H1 (cell line): ENCODE results near the gene E2F3. TPM values are rescaled to one million over a fixed set of nuclear protein-coding genes. Genes with fewer than 3 reads are reported as not detected.

Experiments
- ASH2L ChIP-seq: fragments of 200-600, 300-600 bp; sonication (generic); IDR thresholded peaks from one replicate; pipeline ENCODE4 v1.7.1; 2017; ENCODE audit warnings: low read length
- BACH1 ChIP-seq: IDR thresholded peaks from 2 replicates; pipeline ENCODE4 v1.6.1; 2012; ENCODE audit warnings: low read length, improper control_type of control experiment
- BRCA1 ChIP-seq: IDR thresholded peaks from 2 replicates; pipeline ENCODE4 v1.6.1; 2012; ENCODE audit warnings: low read depth, low read length, improper control_type of control experiment
- CBX5 ChIP-seq: fragments of 300-800, 300-1000 bp; sonication (generic); IDR thresholded peaks from 2 replicates; pipeline ENCODE4 v1.7.1; 2016; ENCODE audit warnings: antibody characterized with exemption, low read length, low read depth
- CEBPB ChIP-seq: IDR thresholded peaks from 2 replicates; pipeline ENCODE4 v1.6.1; 2012; ENCODE audit warnings: low read depth, low read length
- CHD2 ChIP-seq: IDR thresholded peaks from 2 replicates; pipeline ENCODE4 v1.6.1; 2012; ENCODE audit warnings: low read length, improper control_type of control experiment
- CTBP2 ChIP-seq: IDR thresholded peaks from 2 replicates; pipeline ENCODE4 v1.7.0; 2011; ENCODE audit warnings: borderline replicate concordance, mild to moderate bottlenecking, moderate library complexity, mixed read lengths, low read length; ENCODE audit not compliant: insufficient read depth, insufficient read length
- EGR1 ChIP-seq: IDR thresholded peaks from 2 replicates; pipeline ENCODE4 v1.6.1; 2011; ENCODE audit warnings: low read depth, low read length, borderline replicate concordance
- GTF2F1 ChIP-seq: IDR thresholded peaks from 2 replicates; pipeline ENCODE4 v1.6.1; 2012; ENCODE audit warnings: low read depth, low read length, improper control_type of control experiment, borderline replicate concordance
- MAFK ChIP-seq: IDR thresholded peaks from 2 replicates; pipeline ENCODE4 v1.6.1; 2012; ENCODE audit warnings: low read depth, mild to moderate bottlenecking, improper control_type of control experiment, low read length
- PHF8 ChIP-seq: fragments of 200-600 bp; sonication (generic); conservative IDR thresholded peaks from 2 replicates; pipeline ENCODE4 v1.7.1; 2012; ENCODE audit warnings: low read depth, mild to moderate bottlenecking, inconsistent platforms, low read length, moderate library complexity
- RAD21 ChIP-seq, 2 experiments: IDR thresholded peaks in 1 of 2; conservative IDR thresholded peaks in 1 of 2; 2 replicates each; pipeline ENCODE4 v1.6.1; 2011; ENCODE audit warnings: low read depth in 2 of 2, low read length in 2 of 2, improper control_type of control experiment in 1 of 2, inconsistent platforms in 1 of 2, mild to moderate bottlenecking in 1 of 2, moderate library complexity in 1 of 2
- RXRA ChIP-seq: IDR thresholded peaks from 2 replicates; pipeline ENCODE4 v1.6.1; 2011; ENCODE audit warnings: low read depth, mild to moderate bottlenecking, low read length, moderate library complexity; ENCODE audit not compliant: insufficient read depth
- SIRT6 ChIP-seq: IDR thresholded peaks from one replicate; pipeline ENCODE4 v1.7.1; 2012; ENCODE audit warnings: low read length, inconsistent platforms
- SIX5 ChIP-seq: IDR thresholded peaks from 2 replicates; pipeline ENCODE4 v1.6.1; 2011; ENCODE audit warnings: mild to moderate bottlenecking, low read depth, low read length
- SP1 ChIP-seq: IDR thresholded peaks from 2 replicates; pipeline ENCODE4 v1.6.1; 2011; ENCODE audit warnings: low read depth, low read length
- SP4 ChIP-seq: IDR thresholded peaks from 2 replicates; pipeline ENCODE4 v1.6.1; 2012; ENCODE audit warnings: low read length, inconsistent platforms
- TBP ChIP-seq: IDR thresholded peaks from 2 replicates; pipeline ENCODE4 v1.6.1; 2011; ENCODE audit warnings: low read depth, low read length, improper control_type of control experiment
- TCF12 ChIP-seq: IDR thresholded peaks from 2 replicates; pipeline ENCODE4 v1.6.1; 2011; ENCODE audit warnings: low read depth, mild to moderate bottlenecking, low read length
- YY1 ChIP-seq: IDR thresholded peaks from 2 replicates; pipeline ENCODE4 v1.6.1; 2011; ENCODE audit warnings: low read depth, mild to moderate bottlenecking, low read length
- ZNF274 ChIP-seq: IDR thresholded peaks from 2 replicates; pipeline ENCODE4 v1.7.0; 2012; ENCODE audit warnings: low read length, borderline replicate concordance; ENCODE audit errors: extremely low read depth
- polyA plus RNA-seq, 7 experiments: library from polyadenylated mRNA; depleted of rRNA in 3 of 7; stranded (reverse) in 5 of 7; unstranded in 2 of 7; fragments of >200 nt in 5 of 7; fragments of 200-250 nt in 2 of 7; gene quantifications; 1 replicate in 5 of 7; 2 replicates in 1 of 7; 4 replicates in 1 of 7; pipeline versions ENCODE4 v1.2.1 to v1.2.3, GENCODE V29; 2011 to 2013; ENCODE audit warnings: missing spikeins in 2 of 7, mixed read lengths in 2 of 7
- total RNA-seq: library from RNA; stranded (reverse); fragmentation: NEBNext Ultra II Directional; extraction: Animal tissue kit (Norgen Biotek cat#: 25700); gene quantifications from 2 replicates; pipeline ENCODE4 v1.2.1, GENCODE V29; 2021

The E2F3 gene
- total and polyA plus RNA-seq, 2 of the 8 experiments (the other 6 are each of a cell fraction or from before 2014, with no cell fraction given), result 14.9 to 42.2 TPM

- TF ChIP-seq BACH1, result peak; percentile 6; the same call in 1 of the 2 replicates
- no peak for TF ChIP-seq CEBPB
- TF ChIP-seq SP4, result peak; percentile 30; the same call in 1 of the 2 replicates
- TF ChIP-seq SIRT6, result no peak
- TF ChIP-seq ASH2L, result no peak
- TF ChIP-seq SIX5, result no peak
- no peak for TF ChIP-seq BRCA1
- peak; percentile 78 for TF ChIP-seq PHF8
- TF ChIP-seq CTBP2, result peak; percentile 78
- TF ChIP-seq GTF2F1, result peak; percentile 91
- no peak; the same call in 1 of the 2 replicates for TF ChIP-seq CHD2
- no peak for TF ChIP-seq EGR1
- TF ChIP-seq TCF12, result no peak
- TF ChIP-seq RAD21 (IDR thresholded peaks at IDR 0.05 in 1 of 2, conservative IDR thresholded peaks at IDR 0.05 in 1 of 2; ENCODE audit: low read depth in 2 of 2, low read length in 2 of 2), result no peak; a peak in 1 of 4 replicates
- no peak for TF ChIP-seq CBX5
- TF ChIP-seq YY1, result peak; percentile 88; the same call in 1 of the 2 replicates
- TF ChIP-seq TBP, result peak; percentile 97
- no peak for TF ChIP-seq RXRA
- no peak for TF ChIP-seq ZNF274
- TF ChIP-seq SP1, result peak; percentile 87
- TF ChIP-seq MAFK, result no peak
Measured at GRCh38 chr6:20401205-20402091, at the start of gene E2F3 (continued).
